ENCODE data around the gene FER. TPM values are rescaled to one million over a fixed set of nuclear protein-coding genes. Genes with fewer than 3 reads are reported as not detected.

The FER gene
- total and polyA plus RNA-seq, 9 donors = 6.3 to 26.9 (median 9.7) TPM

DNA sequence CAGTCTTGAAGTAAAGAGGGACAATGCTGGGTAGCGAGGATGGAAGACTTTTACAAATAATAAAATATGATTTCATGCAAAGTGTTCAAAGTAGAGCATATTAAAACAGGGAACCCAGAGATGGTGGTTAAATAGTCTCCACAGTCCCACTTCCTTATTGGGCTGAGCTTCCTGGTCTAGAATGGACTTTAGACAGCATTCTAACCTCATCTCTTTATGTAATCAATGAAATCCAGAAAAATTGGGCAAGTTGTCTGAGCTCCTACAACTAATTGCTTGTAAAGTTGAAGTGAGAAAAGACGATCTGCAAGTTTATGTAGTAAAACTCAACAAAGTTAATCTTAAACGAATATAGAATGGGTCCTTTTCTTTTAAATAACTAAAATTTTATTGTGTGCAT is 333.2 kb downstream of the FER start:
- H3K27ac ChIP-seq (ENCODE audit: low read length) = no peak overlapping the region
- H3K36me3 ChIP-seq (ENCODE audit: control insufficient read depth, insufficient read depth, low read length) = no peaks in the 10 kb centered on the region
- no CpG with 5 or more reads among the region's 3 CpGs for WGBS (ENCODE audit: insufficient coverage)
- no peak overlapping the region for H3K4me3 ChIP-seq (ENCODE audit: low read length)
- no peaks in the 10 kb centered on the region for H3K27me3 ChIP-seq (ENCODE audit: control insufficient read depth, insufficient read depth, low read length)
- no peaks in the 10 kb centered on the region for H3K9me3 ChIP-seq (replicated peaks; ENCODE audit: control insufficient read depth, low read depth, low read length)
- no peaks in the 10 kb centered on the region for H3K4me1 ChIP-seq (ENCODE audit: control insufficient read depth, insufficient read depth, low read length)
- DNase-seq = no peak

DNA sequence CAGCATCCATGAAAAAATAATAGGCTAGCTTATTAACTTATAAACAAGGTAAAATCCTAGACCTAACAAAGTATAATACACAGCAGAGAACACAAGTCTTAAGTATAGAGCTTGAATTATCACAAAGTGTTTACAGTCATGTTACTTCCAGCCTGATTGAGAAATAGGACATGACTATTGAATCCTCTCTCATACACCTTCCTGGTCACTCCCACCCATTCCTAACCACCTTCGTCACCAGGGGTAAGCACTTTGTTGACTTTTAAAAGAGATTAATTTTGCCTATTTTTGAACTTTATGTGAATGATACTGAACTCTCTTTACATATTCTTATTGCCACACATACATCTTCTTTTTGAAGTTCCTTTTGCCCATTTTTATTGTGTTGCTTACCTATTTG is 336.2 kb downstream of the FER start:
- H3K27ac ChIP-seq (ENCODE audit: low read length) = no peak overlapping the region
- no peaks in the 10 kb centered on the region for H3K27me3 ChIP-seq (ENCODE audit: control insufficient read depth, insufficient read depth, low read length)
- DNase-seq = no peak
- no CpG with 5 or more reads among the region's 1 CpG for WGBS (ENCODE audit: insufficient coverage)
- H3K9me3 ChIP-seq (replicated peaks; ENCODE audit: control insufficient read depth, low read depth, low read length) = no peaks in the 10 kb centered on the region
- H3K4me3 ChIP-seq (ENCODE audit: low read length) = no peak overlapping the region
- H3K36me3 ChIP-seq (ENCODE audit: control insufficient read depth, insufficient read depth, low read length) = no peaks in the 10 kb centered on the region
- no peaks in the 10 kb centered on the region for H3K4me1 ChIP-seq (ENCODE audit: control insufficient read depth, insufficient read depth, low read length)

DNA sequence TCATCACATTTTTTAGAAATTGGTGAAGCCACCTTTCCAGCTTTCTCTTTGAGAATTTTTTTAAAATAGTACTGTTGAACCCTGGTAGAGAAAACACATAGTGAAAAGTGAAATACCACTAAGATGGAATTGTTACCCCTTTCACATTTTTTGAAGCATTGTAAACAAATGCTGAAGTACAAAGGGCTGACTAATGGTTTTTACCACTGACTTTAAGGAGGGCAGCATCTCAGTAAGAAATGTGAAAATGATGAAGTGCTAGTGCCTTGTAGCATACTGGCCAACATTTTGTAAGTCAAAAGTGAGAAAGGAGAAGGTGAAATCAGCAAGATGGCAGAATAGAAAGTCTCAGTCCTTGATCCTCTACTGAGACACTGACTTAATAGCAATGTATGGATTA is 341.5 kb downstream of the FER start:
- Histone ChIP-seq H3K36me3 (ENCODE audit: control insufficient read depth, insufficient read depth, low read length) (no peaks in the 10 kb centered on the region), H3K27ac (ENCODE audit: low read length) (no peak overlapping the region), H3K4me1 (ENCODE audit: control insufficient read depth, insufficient read depth, low read length) (no peaks in the 10 kb centered on the region), H3K9me3 (replicated peaks; ENCODE audit: control insufficient read depth, low read depth, low read length) (no peaks in the 10 kb centered on the region), H3K4me3 (ENCODE audit: low read length) (no peak overlapping the region), H3K27me3 (ENCODE audit: control insufficient read depth, insufficient read depth, low read length) (no peaks in the 10 kb centered on the region)
- DNase-seq = no peak

DNA sequence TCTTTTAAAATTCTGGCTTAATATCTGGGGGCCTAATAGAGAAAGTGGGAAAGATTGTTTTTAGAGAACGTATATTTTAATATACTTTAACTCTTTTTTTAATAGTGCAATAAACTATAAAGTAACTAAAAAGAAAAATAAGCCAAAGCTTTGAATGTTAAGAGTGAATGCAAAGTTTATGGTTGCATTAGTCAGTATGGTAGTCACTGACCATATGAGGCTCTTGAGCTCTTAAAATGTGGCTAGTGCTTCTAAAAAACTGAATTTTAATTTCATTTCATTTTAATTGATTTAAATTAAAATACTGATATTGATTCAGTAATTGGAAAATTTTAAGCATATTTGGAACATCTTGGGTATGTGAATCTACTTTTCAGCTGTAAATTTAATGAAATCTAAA is 351.4 kb downstream of the FER start:
- H3K36me3 ChIP-seq (ENCODE audit: control insufficient read depth, insufficient read depth, low read length) = no peaks in the 10 kb centered on the region
- H3K4me1 ChIP-seq (ENCODE audit: control insufficient read depth, insufficient read depth, low read length) = no peaks in the 10 kb centered on the region
- no peak overlapping the region for H3K27ac ChIP-seq (ENCODE audit: low read length)
- no peaks in the 10 kb centered on the region for H3K27me3 ChIP-seq (ENCODE audit: control insufficient read depth, insufficient read depth, low read length)
- H3K9me3 ChIP-seq (replicated peaks; ENCODE audit: control insufficient read depth, low read depth, low read length) = no peaks in the 10 kb centered on the region
- H3K4me3 ChIP-seq (ENCODE audit: low read length) = no peak overlapping the region
- WGBS (ENCODE audit: insufficient coverage) = no CpG with 5 or more reads among the region's 1 CpG
- no peak for DNase-seq

DNA sequence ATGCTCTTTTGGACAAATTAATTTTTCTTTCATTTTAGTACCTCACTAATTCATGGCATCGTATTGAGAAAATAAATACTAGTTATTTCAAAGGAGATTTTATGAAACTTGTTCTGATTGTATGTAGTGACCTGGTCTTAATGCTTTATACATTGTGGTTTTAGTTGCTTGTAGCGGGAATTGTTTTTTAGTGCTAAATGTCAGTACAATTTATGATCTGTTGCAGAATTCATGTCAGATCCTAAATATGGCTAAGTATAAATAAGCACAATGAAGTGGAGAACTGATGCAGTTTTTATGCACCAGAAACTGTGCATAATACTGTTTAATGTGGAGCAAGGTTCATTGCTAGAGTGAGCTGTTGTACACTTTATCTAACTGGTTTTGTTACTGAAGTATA is 353.3 kb downstream of the FER start:
- 100% methylated on average over 1 of the region's 2 CpGs for WGBS (ENCODE audit: insufficient coverage)
- Histone ChIP-seq H3K27me3 (ENCODE audit: control insufficient read depth, insufficient read depth, low read length) (no peaks in the 10 kb centered on the region), H3K36me3 (ENCODE audit: control insufficient read depth, insufficient read depth, low read length) (no peaks in the 10 kb centered on the region), H3K27ac (ENCODE audit: low read length) (no peak overlapping the region), H3K9me3 (replicated peaks; ENCODE audit: control insufficient read depth, low read depth, low read length) (no peaks in the 10 kb centered on the region), H3K4me3 (ENCODE audit: low read length) (no peak overlapping the region), H3K4me1 (ENCODE audit: control insufficient read depth, insufficient read depth, low read length) (peaks cover 3% of the 10 kb centered on the region)
- DNase-seq = no peak

DNA sequence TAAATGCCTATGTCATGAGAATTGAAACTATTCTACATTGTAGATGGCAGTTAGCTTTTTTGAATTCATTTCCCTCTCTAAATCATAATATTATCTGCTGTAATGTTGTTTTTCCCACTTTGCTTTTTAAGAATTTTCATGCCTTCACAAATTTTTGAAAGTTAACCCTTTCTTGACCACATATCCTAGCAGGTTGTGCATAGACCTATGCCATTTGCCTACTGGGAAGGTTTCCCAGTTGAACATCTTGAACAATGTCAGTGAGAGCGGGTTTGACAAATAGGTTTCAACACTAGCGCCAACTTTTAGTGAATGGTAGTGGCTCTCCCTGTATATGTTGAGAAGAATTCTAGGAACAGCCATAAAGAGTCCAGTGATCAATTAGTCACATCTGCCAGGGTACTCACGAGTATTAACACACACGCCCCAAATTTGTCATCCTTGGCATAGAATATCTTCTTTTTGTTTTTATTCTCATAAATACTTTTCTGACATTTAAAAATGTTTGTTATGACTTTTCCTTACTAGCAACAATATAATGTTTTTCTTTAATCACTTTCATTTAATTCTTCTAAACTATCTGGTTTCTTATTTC is 354.5 kb downstream of the FER start:
- Histone ChIP-seq H3K9me3 (replicated peaks; ENCODE audit: control insufficient read depth, low read depth, low read length) (no peaks in the 10 kb centered on the region), H3K27me3 (ENCODE audit: control insufficient read depth, insufficient read depth, low read length) (no peaks in the 10 kb centered on the region), H3K4me1 (ENCODE audit: control insufficient read depth, insufficient read depth, low read length) (peaks cover 3% of the 10 kb centered on the region), H3K27ac (ENCODE audit: low read length) (no peak overlapping the region), H3K4me3 (ENCODE audit: low read length) (no peak overlapping the region), H3K36me3 (ENCODE audit: control insufficient read depth, insufficient read depth, low read length) (no peaks in the 10 kb centered on the region)
- DNase-seq = no peak
- 83% methylated on average over 1 of the region's 4 CpGs for WGBS (ENCODE audit: insufficient coverage)

DNA sequence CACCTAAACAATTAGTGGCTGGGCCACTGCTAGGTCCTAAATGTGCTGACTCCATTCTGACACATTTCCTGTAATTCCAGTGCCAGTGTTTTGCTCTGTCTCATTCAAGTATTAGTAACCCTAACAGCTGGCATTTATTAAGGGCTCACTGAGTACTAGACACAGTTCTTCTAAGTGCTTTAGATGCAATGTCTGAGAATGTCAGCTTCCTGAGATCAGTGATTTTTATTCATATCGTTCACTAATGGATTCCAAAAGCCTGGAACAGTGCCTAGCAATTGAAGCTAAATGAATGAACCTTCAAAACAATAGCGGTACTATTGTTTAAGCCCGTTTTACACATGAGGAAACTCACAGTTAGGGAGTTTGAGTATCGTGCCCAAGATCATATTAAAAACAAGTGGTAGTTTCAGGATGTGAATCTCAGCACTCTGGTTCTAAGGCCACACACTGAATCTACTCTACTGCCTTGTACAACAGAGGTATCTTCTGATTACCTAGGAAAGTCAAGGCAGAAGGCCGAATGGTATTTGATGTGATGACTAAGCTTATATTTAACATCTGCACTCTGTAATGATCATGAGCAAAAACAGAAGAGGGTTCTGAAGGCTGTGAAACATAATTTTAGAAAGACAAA is 358.1 kb downstream of the FER start:
- H3K4me3 ChIP-seq (ENCODE audit: low read length) = no peak overlapping the region
- no peaks in the 10 kb centered on the region for H3K36me3 ChIP-seq (ENCODE audit: control insufficient read depth, insufficient read depth, low read length)
- WGBS (ENCODE audit: insufficient coverage) = no CpG with 5 or more reads among the region's 5 CpGs
- H3K27me3 ChIP-seq (ENCODE audit: control insufficient read depth, insufficient read depth, low read length) = no peaks in the 10 kb centered on the region
- peaks cover 3% of the 10 kb centered on the region for H3K4me1 ChIP-seq (ENCODE audit: control insufficient read depth, insufficient read depth, low read length)
- no peaks in the 10 kb centered on the region for H3K9me3 ChIP-seq (replicated peaks; ENCODE audit: control insufficient read depth, low read depth, low read length)
- no peak overlapping the region for H3K27ac ChIP-seq (ENCODE audit: low read length)
- peak; percentile 59 for DNase-seq

DNA sequence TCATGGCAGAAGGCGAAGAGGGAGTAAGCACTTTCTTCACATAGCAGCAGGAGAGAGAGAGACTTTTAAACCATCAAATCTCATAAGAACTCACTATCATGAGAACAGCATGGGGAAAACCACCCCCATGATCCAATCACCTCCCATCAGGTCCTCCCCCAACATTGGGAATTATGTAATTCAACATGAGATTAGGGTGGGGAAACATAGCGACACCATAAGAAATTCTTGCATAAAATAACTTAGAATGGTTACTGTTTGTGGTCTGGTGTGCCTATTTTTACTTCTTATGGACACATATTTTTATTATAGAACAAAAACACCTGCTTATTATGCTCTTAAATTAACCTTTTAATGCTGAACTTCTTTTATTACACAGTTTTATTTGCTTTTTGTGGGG is 364.0 kb downstream of the FER start:
- Histone ChIP-seq H3K27me3 (ENCODE audit: control insufficient read depth, insufficient read depth, low read length) (no peaks in the 10 kb centered on the region), H3K4me3 (ENCODE audit: low read length) (no peak overlapping the region), H3K4me1 (ENCODE audit: control insufficient read depth, insufficient read depth, low read length) (no peaks in the 10 kb centered on the region), H3K9me3 (replicated peaks; ENCODE audit: control insufficient read depth, low read depth, low read length) (no peaks in the 10 kb centered on the region), H3K27ac (ENCODE audit: low read length) (no peak overlapping the region), H3K36me3 (ENCODE audit: control insufficient read depth, insufficient read depth, low read length) (no peaks in the 10 kb centered on the region)
- WGBS (ENCODE audit: insufficient coverage) = no CpG with 5 or more reads among the region's 2 CpGs
- DNase-seq = no peak

DNA sequence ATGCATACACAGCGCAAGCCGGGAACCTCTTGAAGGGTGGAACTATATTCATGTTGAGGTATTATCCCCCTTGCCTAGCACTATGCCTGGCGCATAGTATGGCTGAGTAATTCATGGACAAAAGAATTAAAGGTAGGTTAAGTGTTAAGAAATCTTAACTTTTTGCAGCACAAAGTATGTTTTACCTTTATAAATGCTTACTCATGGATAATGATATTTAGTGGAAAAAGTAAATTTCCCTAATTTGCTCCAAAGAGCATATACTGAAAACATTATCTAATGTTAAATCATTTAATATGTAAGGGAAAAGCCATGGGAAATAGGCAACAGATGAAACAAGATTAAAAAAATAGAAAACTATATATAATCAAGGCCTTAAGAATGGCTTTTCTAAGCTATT is 365.9 kb downstream of the FER start:
- 100% methylated on average over 2 of the region's 3 CpGs for WGBS (ENCODE audit: insufficient coverage)
- DNase-seq = no peak
- Histone ChIP-seq H3K36me3 (ENCODE audit: control insufficient read depth, insufficient read depth, low read length) (no peaks in the 10 kb centered on the region), H3K9me3 (replicated peaks; ENCODE audit: control insufficient read depth, low read depth, low read length) (no peaks in the 10 kb centered on the region), H3K4me1 (ENCODE audit: control insufficient read depth, insufficient read depth, low read length) (no peaks in the 10 kb centered on the region), H3K27me3 (ENCODE audit: control insufficient read depth, insufficient read depth, low read length) (no peaks in the 10 kb centered on the region), H3K27ac (ENCODE audit: low read length) (no peak overlapping the region), H3K4me3 (ENCODE audit: low read length) (no peak overlapping the region)

DNA sequence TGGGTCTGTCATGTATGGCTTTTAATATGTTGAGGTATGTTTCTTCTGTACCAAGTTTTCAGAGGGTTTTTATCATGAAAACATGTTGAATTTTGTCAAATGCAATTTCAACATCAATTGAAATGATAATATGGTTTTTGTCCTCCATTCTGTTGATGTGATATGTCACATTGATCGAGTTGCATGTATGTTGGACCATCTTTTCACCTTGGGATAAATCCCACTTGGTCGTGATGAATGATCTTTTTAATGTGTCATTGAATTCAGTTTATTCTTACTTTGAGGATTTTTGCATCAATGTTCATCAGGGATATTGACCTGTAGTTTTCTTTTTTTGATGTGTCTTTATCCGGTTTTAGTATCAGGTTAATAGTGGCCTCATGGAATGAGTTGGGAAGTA is 373.5 kb downstream of the FER start:
- WGBS (ENCODE audit: insufficient coverage) = 100% methylated on average over 1 of the region's 3 CpGs
- DNase-seq = no peak
- Histone ChIP-seq H3K36me3 (ENCODE audit: control insufficient read depth, insufficient read depth, low read length) (no peaks in the 10 kb centered on the region), H3K27me3 (ENCODE audit: control insufficient read depth, insufficient read depth, low read length) (no peaks in the 10 kb centered on the region), H3K9me3 (replicated peaks; ENCODE audit: control insufficient read depth, low read depth, low read length) (peaks cover 7% of the 10 kb centered on the region), H3K4me1 (ENCODE audit: control insufficient read depth, insufficient read depth, low read length) (no peaks in the 10 kb centered on the region), H3K27ac (ENCODE audit: low read length) (no peak overlapping the region), H3K4me3 (ENCODE audit: low read length) (no peak overlapping the region)

Data from muscle of leg (tissue), 11 donors.